HFFc6 (cell line): ENCODE measurements around the gene CALM1. TPM values are rescaled to one million over a fixed set of nuclear protein-coding genes. Genes with fewer than 3 reads are reported as not detected.

Experiments
- DNase-seq: peaks from one replicate; pipeline ENCODE4 v3.0.0-alpha.2; 2018
- H3K27ac Mint-ChIP-seq: 2 replicates; pipeline ENCODE4 v1.8.0; 2020; ENCODE audit warnings: mild to moderate bottlenecking, mixed read lengths
- H3K27me3 Mint-ChIP-seq: 2 replicates; pipeline ENCODE4 v1.8.0; 2021; ENCODE audit warnings: mild to moderate bottlenecking, moderate library complexity, mixed read lengths; ENCODE audit not compliant: insufficient read depth
- H3K36me3 Mint-ChIP-seq: 2 replicates; pipeline ENCODE4 v1.8.0; 2021; ENCODE audit warnings: low read depth, mixed read lengths
- H3K4me1 Mint-ChIP-seq: 2 replicates; pipeline ENCODE4 v1.8.0; 2020; ENCODE audit warnings: low read depth, mixed read lengths
- H3K4me3 Mint-ChIP-seq: 2 replicates; pipeline ENCODE4 v1.8.0; 2020; ENCODE audit warnings: mild to moderate bottlenecking, moderate library complexity, mixed read lengths
- H3K9me3 Mint-ChIP-seq: 2 replicates; pipeline ENCODE4 v1.8.0; 2020; ENCODE audit warnings: mild to moderate bottlenecking, mixed read lengths
- total RNA-seq, 6 experiments: library from RNA; stranded (reverse); fragmentation: NEBNext Ultra II Directional; extraction: Animal tissue kit (Norgen Biotek cat#: 25700); gene quantifications; 2 replicates in 1 of 6; 3 replicates in 5 of 6; pipeline ENCODE4 v1.2.3, GENCODE V29; 2021
- TF ChIP-seq, protein P1 (sequence below): fragments of 200-600 bp; sonication (generic); IDR thresholded peaks from 2 replicates; pipeline ENCODE4 v1.5.0; 2021; ENCODE audit warnings: antibody characterized with exemption, mild to moderate bottlenecking

Gene CALM1
- total RNA-seq, 6 experiments from 2014 or later, result 333 to 429 (median 403) TPM

DNA sequence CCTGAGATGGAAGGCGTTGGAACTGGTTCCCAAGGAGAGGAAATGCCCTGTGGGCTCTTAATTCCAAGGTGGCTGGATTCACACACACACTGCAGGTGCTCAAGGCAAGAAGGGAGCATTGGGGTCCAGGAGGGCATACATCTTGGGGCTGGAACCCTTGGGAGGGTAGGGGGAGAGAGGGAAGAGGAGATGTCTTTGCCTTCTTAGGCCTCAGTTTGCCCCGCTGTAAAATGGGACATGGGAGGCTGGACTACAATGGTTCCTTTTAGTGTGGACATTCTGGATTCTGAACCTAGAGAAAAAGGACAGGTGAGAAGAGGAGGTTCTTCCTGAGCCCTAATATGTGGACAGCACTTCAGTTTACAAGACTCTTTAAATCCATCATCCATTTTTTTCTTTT lies 43.8 kb downstream of the CALM1 start:
- no peak for DNase-seq
- Mint-ChIP-seq H3K27ac (no peak overlapping the region), H3K36me3 (no peaks in the 10 kb centered on the region), H3K9me3 (no peaks in the 10 kb centered on the region), H3K4me3 (no peak overlapping the region), H3K27me3 (peaks cover 12% of the 10 kb centered on the region), H3K4me1 (peaks cover 12% of the 10 kb centered on the region)
- TF ChIP-seq, protein P1, sequence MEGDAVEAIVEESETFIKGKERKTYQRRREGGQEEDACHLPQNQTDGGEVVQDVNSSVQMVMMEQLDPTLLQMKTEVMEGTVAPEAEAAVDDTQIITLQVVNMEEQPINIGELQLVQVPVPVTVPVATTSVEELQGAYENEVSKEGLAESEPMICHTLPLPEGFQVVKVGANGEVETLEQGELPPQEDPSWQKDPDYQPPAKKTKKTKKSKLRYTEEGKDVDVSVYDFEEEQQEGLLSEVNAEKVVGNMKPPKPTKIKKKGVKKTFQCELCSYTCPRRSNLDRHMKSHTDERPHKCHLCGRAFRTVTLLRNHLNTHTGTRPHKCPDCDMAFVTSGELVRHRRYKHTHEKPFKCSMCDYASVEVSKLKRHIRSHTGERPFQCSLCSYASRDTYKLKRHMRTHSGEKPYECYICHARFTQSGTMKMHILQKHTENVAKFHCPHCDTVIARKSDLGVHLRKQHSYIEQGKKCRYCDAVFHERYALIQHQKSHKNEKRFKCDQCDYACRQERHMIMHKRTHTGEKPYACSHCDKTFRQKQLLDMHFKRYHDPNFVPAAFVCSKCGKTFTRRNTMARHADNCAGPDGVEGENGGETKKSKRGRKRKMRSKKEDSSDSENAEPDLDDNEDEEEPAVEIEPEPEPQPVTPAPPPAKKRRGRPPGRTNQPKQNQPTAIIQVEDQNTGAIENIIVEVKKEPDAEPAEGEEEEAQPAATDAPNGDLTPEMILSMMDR, result no peak

DNA sequence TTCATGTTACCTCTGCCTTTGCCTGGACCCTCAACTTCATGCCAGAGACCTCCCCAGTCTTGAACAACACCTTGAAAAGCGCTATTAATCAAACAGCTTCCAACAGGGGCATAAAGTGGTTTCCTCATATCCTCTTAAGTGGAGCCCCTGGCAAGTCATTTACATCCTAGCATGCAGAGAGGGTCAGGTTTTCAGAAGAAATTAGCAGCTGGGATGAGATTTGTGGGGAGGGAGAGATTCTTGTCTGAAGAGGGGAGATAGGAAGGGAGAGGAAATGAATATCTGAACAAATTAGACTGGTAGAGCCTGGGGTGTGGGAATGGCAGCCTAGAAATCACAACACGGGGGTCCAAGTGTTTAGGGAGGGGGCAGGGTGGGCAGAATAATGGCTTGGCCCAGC lies 45.6 kb downstream of the CALM1 start:
- Mint-ChIP-seq H3K36me3 (peaks cover 8% of the 10 kb centered on the region), H3K27me3 (peaks cover 10% of the 10 kb centered on the region), H3K27ac (no peak overlapping the region), H3K9me3 (peaks cover 12% of the 10 kb centered on the region), H3K4me1 (peaks cover 12% of the 10 kb centered on the region), H3K4me3 (no peak overlapping the region)
- TF ChIP-seq, protein P1, result no peak
- no peak for DNase-seq

GRCh38 chr14:90443161-90444076 lies 46.6 kb downstream of the CALM1 start:
- Mint-ChIP-seq H3K9me3 (peaks cover 22% of the 10 kb centered on the region), H3K4me1 (peaks cover 12% of the 10 kb centered on the region), H3K36me3 (peaks cover 15% of the 10 kb centered on the region), H3K4me3 (no peak overlapping the region), H3K27ac (no peak overlapping the region), H3K27me3 (peaks cover 9% of the 10 kb centered on the region)
- TF ChIP-seq, protein P1, result no peak
- no peak for DNase-seq

- no peak for DNase-seq
- Mint-ChIP-seq H3K4me3 (no peak overlapping the region), H3K27ac (no peak overlapping the region)
These were observed 47.4 kb downstream of the CALM1 start for GRCh38 chr14:90444077-90444696.

DNA sequence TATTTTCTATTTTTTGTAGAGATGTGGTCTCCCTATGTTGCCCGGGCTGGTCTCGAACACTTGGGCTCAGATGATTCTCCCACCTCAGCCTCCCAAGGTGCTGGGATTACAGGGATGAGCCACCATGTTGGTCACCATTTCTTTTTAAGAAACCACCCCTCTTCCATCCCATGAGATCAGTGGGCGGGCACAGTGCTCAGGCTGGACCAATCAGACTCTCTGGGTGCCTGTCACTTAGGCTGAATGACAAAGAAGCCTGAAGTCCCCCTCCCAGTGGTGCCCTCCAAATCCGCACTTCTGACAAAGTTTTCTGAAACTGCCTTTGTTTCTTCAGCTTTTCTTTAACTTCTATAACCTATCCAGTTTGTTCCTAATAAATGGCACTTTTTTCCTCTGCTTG lies 48.2 kb downstream of the CALM1 start:
- Mint-ChIP-seq H3K36me3 (peaks cover 15% of the 10 kb centered on the region), H3K9me3 (peaks cover 22% of the 10 kb centered on the region), H3K4me3 (no peak overlapping the region), H3K27me3 (peaks cover 12% of the 10 kb centered on the region), H3K27ac (no peak overlapping the region), H3K4me1 (peaks cover 5% of the 10 kb centered on the region)
- no peak for DNase-seq
- TF ChIP-seq, protein P1, result no peak

More at GRCh38 chr14:90444077-90444696, 47.4 kb downstream of the CALM1 start:
- peaks cover 15% of the 10 kb centered on the region for H3K36me3 Mint-ChIP-seq
- peaks cover 9% of the 10 kb centered on the region for H3K27me3 Mint-ChIP-seq
- H3K9me3 Mint-ChIP-seq, result peaks cover 22% of the 10 kb centered on the region
- H3K4me1 Mint-ChIP-seq, result peaks cover 11% of the 10 kb centered on the region
- TF ChIP-seq, protein P1, result no peak
